ENCODE data around the gene CUL4B. TPM values are rescaled to one million over a fixed set of nuclear protein-coding genes. Genes with fewer than 3 reads are reported as not detected.

Gene CUL4B
- total RNA-seq, 6 experiments from 2014 or later = 12.9 to 21.8 (median 18.9) TPM

- DNase-seq = no peak
- ATAC-seq = peak in 2 of 4 donors; percentile 30 to 54
- no peak overlapping the region for H3K4me3 ChIP-seq
- no peaks in the 10 kb centered on the region for H3K27me3 ChIP-seq
- peaks cover 0 to 12% (median 4%) of the 10 kb centered on the region in 4 donors for H3K36me3 ChIP-seq
- TF ChIP-seq CTCF (IDR thresholded peaks at IDR 0.05) (no peak), POLR2A (IDR thresholded peaks at IDR 0.05) (no peak)
- intact Hi-C loops (cut with DNase I) = no loop called here
- no peak overlapping the region for H3K27ac ChIP-seq
- no peaks in the 10 kb centered on the region for H3K4me1 ChIP-seq
- H3K9me3 ChIP-seq = no peaks in the 10 kb centered on the region
These were observed 24.7 kb downstream of the CUL4B start for GRCh38 chrX:120536061-120536460.

- no peaks in the 10 kb centered on the region for H3K4me1 ChIP-seq
- no peak overlapping the region for H3K4me3 ChIP-seq
- 76% methylated on average over 3 of the region's 3 CpGs for WGBS (ENCODE audit: insufficient coverage, low coverage, low lambda C conversion rate, missing lambda C conversion rate)
- no peak overlapping the region for H3K27ac ChIP-seq
- no peaks in the 10 kb centered on the region for H3K27me3 ChIP-seq
- no peak for ATAC-seq
- TF ChIP-seq CTCF (IDR thresholded peaks at IDR 0.05) = no peak
- no peak for TF ChIP-seq POLR2A (IDR thresholded peaks at IDR 0.05)
- H3K36me3 ChIP-seq = peaks cover 0 to 10% (median 4%) of the 10 kb centered on the region in 4 donors
- no peak for DNase-seq
- intact Hi-C loops (cut with DNase I) = no loop called here
- H3K9me3 ChIP-seq = no peaks in the 10 kb centered on the region
These were observed 26.2 kb downstream of the CUL4B start for GRCh38 chrX:120534413-120535205.

- intact Hi-C loops (cut with DNase I) = no loop called here
- Histone ChIP-seq H3K36me3 (peaks cover 0 to 5% (median 0%) of the 10 kb centered on the region in 4 donors), H3K27ac (no peak overlapping the region), H3K9me3 (no peaks in the 10 kb centered on the region), H3K27me3 (no peaks in the 10 kb centered on the region), H3K4me1 (no peaks in the 10 kb centered on the region), H3K4me3 (no peak overlapping the region)
- ATAC-seq (no peak), DNase-seq (no peak)
- WGBS (ENCODE audit: insufficient coverage, low coverage, low lambda C conversion rate, missing lambda C conversion rate) = 66% methylated on average over 5 of the region's 5 CpGs
- TF ChIP-seq CTCF (IDR thresholded peaks at IDR 0.05) = no peak
- no peak for TF ChIP-seq POLR2A (IDR thresholded peaks at IDR 0.05)
These were observed 37.9 kb downstream of the CUL4B start for GRCh38 chrX:120522820-120523219.

GRCh38 chrX:120517936-120518335, 42.8 kb downstream of the CUL4B start:
- Histone ChIP-seq H3K4me1 (peaks cover 0 to 7% (median 0%) of the 10 kb centered on the region in 4 donors), H3K36me3 (no peaks in the 10 kb centered on the region), H3K9me3 (no peaks in the 10 kb centered on the region), H3K27ac (no peak overlapping the region), H3K27me3 (no peaks in the 10 kb centered on the region), H3K4me3 (no peak overlapping the region)
- intact Hi-C loops (cut with DNase I) = no loop called here
- peak in 1 of 4 donors; percentile 40 for ATAC-seq
- WGBS (ENCODE audit: insufficient coverage, low coverage, low lambda C conversion rate, missing lambda C conversion rate) = 77% methylated on average over 3 of the region's 3 CpGs
- TF ChIP-seq POLR2A (IDR thresholded peaks at IDR 0.05) (no peak), CTCF (IDR thresholded peaks at IDR 0.05) (no peak)
- DNase-seq = no peak
